OCI-LY1 (cell line): Measurements from ENCODE around the gene C1orf226.

Experiments
- CTCF ChIP-seq: fragments of 200-600 bp; sonication (generic), shearing (Covaris generic); IDR thresholded peaks from 2 replicates; pipeline ENCODE4 v1.5.1; 2017; ENCODE audit warnings: mild to moderate bottlenecking, antibody characterized with exemption, low read length, moderate library complexity, mixed read lengths
- EZH2 ChIP-seq: fragments of 200-600 bp; sonication (generic), shearing (Covaris generic); IDR thresholded peaks from 2 replicates; pipeline ENCODE4 v1.8.0; 2017; ENCODE audit warnings: borderline replicate concordance, mixed run types, mild to moderate bottlenecking, antibody characterized with exemption, low read length, moderate library complexity, mixed read lengths

GRCh38 chr1:162406811-162407210 lies 25.3 kb downstream of the C1orf226 start:
- TF ChIP-seq EZH2: no peak
- no peak for TF ChIP-seq CTCF
